Common myeloid progenitor, CD34-positive (primary cell): ENCODE results near the gene DNAJB7.
"Not testable (repeated sequence)": the region's sequence is repeated elsewhere in the genome, so short reads cannot be mapped to it uniquely, and the experiment has no call there.

Source experiments
- CTCF ChIA-PET: fragments of 350-600 bp; sonication (Branson Sonifier 250); formaldehyde crosslinking; loops from one replicate; lab custom pipeline; 2021; ENCODE audit warnings: antibody characterized with exemption; lab: Charles Lee
- POLR2A ChIA-PET: fragments of 350-600 bp; sonication (Branson Sonifier 250); formaldehyde crosslinking; loops from one replicate; lab custom pipeline; 2021; ENCODE audit warnings: antibody characterized with exemption; lab: Charles Lee
- DNase-seq, 3 donors: peaks; one replicate each; pipeline versions ENCODE4 v3.0.0 to v3.0.0-alpha.2; 2013
- H3K27ac ChIP-seq, 2 experiments: 1 replicate in 1 of 2; 2 replicates in 1 of 2; pipeline ENCODE4 v1.7.0; 2013; ENCODE audit warnings: inconsistent platforms in 2 of 2, low read length in 2 of 2, mild to moderate bottlenecking in 2 of 2, low read depth in 1 of 2, moderate library complexity in 1 of 2; ENCODE audit not compliant: severe bottlenecking in 2 of 2, insufficient read depth in 1 of 2, poor library complexity in 1 of 2
- H3K27me3 ChIP-seq, 5 experiments: replicated peaks in 2 of 5; 1 replicate in 3 of 5; 2 replicates in 2 of 5; pipeline versions ENCODE4 v1.6.1 to v1.7.0; 2013; ENCODE audit warnings: low read length in 4 of 5, mild to moderate bottlenecking in 2 of 5, moderate library complexity in 2 of 5, inconsistent platforms in 1 of 5; ENCODE audit not compliant: insufficient read depth in 5 of 5, control insufficient read depth in 4 of 5
- H3K36me3 ChIP-seq, 4 experiments: 1 replicate in 2 of 4; 2 replicates in 2 of 4; pipeline versions ENCODE4 v1.6.1 to v1.7.0; 2013; ENCODE audit warnings: low read length in 3 of 4, control low read depth in 1 of 4, mild to moderate bottlenecking in 1 of 4; ENCODE audit not compliant: control insufficient read depth in 4 of 4, insufficient read depth in 4 of 4
- H3K4me1 ChIP-seq, 4 experiments: 1 replicate in 3 of 4; 2 replicates in 1 of 4; pipeline versions ENCODE4 v1.6.1 to v1.7.1; 2013; ENCODE audit warnings: low read length in 3 of 4, mild to moderate bottlenecking in 3 of 4, control low read depth in 1 of 4, inconsistent platforms in 1 of 4, moderate library complexity in 1 of 4; ENCODE audit not compliant: control insufficient read depth in 4 of 4, insufficient read depth in 4 of 4; ENCODE audit errors: control extremely low read depth in 1 of 4
- H3K4me3 ChIP-seq, 7 experiments: 1 replicate in 4 of 7; 2 replicates in 3 of 7; pipeline versions ENCODE4 v1.5.1 to v1.7.0; 2013; ENCODE audit warnings: mild to moderate bottlenecking in 7 of 7, low read length in 6 of 7, moderate library complexity in 6 of 7, inconsistent platforms in 2 of 7, low read depth in 2 of 7, control low read depth in 1 of 7; ENCODE audit not compliant: insufficient read depth in 4 of 7, control insufficient read depth in 1 of 7; ENCODE audit errors: extremely low read depth in 1 of 7
- H3K9me3 ChIP-seq, 5 experiments: 1 replicate in 4 of 5; 2 replicates in 1 of 5; pipeline versions ENCODE4 v1.6.1 to v1.7.1; 2013; ENCODE audit warnings: low read length in 4 of 5, mild to moderate bottlenecking in 2 of 5, inconsistent platforms in 1 of 5, low read depth in 1 of 5, moderate library complexity in 1 of 5; ENCODE audit not compliant: control insufficient read depth in 4 of 5, insufficient read depth in 2 of 5; ENCODE audit errors: control extremely low read depth in 1 of 5
- WGBS: methylation state at CpG from one replicate; pipeline ENCODE4 v1.1.5; 2013; ENCODE audit not compliant: insufficient coverage; 5-methylcytosine and 5-hydroxymethylcytosine counted together

Gene DNAJB7

DNA sequence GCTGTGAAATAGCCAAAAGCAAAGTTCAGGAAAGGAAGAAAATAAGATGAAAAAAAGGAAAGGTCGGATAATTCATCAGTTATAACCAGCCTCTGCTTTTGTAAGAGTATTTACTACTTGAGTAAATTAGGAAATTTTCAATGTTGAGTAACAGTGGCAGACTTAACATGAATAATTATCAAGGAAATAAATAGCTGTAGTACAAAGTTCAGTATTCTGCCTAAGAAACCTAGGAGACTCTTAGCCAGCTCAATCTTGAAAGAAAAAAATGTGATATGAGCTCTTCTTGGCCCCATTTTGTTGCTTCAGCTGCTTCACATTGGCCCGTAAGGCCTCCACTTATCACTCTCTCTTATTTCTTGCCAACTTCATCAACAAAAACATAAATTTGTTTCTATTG lies 17.0 kb upstream of the DNAJB7 start:
- ChIA-PET POLR2A (no interaction called here), CTCF (interaction anchor here (0.8 kb wide), 1 partner anchor 21 kb away, joined by 3 read pairs; no protein-coding TSS in a partner anchor)
- peaks cover 0 to 17% (median 10%) of the 10 kb centered on the region in 4 experiments for H3K36me3 ChIP-seq
- no peak overlapping the region for H3K27ac ChIP-seq
- WGBS, result no CpG with 5 or more reads among the region's 2 CpGs
- H3K4me1 ChIP-seq, result no peaks in the 10 kb centered on the region
- no peaks in the 10 kb centered on the region for H3K9me3 ChIP-seq
- DNase-seq, result no peak
- no peaks in the 10 kb centered on the region for H3K27me3 ChIP-seq
- H3K4me3 ChIP-seq, result no peak overlapping the region

DNA sequence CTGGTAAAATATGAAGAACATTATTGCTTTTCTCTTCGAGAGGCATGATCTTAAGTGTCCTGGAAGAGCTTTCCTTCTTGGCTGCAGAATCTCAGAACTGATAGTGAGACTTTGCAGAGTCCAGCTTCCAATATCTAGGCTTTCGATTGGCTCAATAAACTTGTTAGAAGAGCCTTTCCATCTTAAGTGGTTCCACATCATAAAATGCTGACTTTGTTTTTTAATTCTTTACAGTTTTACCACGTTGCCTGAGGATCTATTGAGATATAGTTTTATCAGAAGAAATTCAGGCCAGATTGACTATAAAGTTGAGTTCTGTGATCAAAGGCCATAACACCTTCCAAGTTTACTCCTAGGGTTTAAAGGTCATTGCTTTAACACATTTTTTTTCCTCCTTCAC lies 15.6 kb upstream of the DNAJB7 start:
- ChIA-PET CTCF (no interaction called here), POLR2A (no interaction called here)
- DNase-seq, result no peak
- 100% methylated on average over 2 of the region's 3 CpGs for WGBS
- Histone ChIP-seq H3K4me3 (no peak overlapping the region), H3K27me3 (no peaks in the 10 kb centered on the region), H3K9me3 (no peaks in the 10 kb centered on the region), H3K4me1 (no peaks in the 10 kb centered on the region), H3K36me3 (peaks cover 2 to 9% (median 8%) of the 10 kb centered on the region in 4 experiments), H3K27ac (no peak overlapping the region)

DNA sequence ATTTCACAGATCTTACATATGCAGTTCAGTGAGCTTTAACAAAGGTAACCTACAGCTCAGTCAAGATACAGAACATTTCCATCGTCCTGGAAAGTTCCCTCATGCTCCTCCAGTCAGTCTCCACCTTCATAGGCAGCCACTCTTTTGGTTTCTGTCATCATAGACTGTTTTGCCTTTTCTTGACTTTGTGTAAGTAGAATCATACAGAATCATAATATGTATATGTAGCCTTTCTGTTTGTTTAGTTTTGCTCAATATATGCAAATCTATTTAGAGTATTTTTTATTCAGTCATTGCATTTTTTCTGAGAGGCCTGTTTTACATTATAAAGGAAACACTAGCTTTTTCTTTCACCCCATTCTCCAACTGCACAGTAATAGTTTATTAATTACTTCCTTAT lies 15.0 kb upstream of the DNAJB7 start:
- Histone ChIP-seq H3K27me3 (no peaks in the 10 kb centered on the region), H3K27ac (no peak overlapping the region), H3K9me3 (no peaks in the 10 kb centered on the region), H3K4me3 (no peak overlapping the region), H3K4me1 (no peaks in the 10 kb centered on the region), H3K36me3 (peaks cover 2 to 9% (median 5%) of the 10 kb centered on the region in 4 experiments)
- no peak for DNase-seq
- no CpG with 5 or more reads among the region's 1 CpG for WGBS
- ChIA-PET POLR2A (no interaction called here), CTCF (interaction anchor here (1.1 to 1.3 kb wide), 2 partner anchors 9 to 22 kb away, joined by 3 to 6 read pairs; no protein-coding TSS in a partner anchor)

DNA sequence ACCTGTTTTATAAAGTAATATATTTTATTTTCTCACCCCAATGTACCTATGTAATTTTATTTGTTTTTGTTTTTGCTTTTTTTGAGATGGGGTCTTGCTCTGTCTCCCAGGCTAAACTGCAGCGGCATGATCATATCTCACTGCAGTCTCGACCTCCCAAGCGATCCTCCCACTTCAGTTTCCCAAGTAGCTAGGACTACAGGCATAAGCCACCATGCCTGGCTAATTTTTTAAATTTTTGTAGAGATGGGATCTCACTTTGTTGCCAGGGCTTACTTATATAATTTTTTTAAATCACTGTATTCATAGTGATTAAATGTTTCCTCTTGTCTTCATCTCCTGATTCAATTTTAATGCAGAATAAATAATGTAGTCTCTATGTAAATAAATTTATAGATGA lies 13.2 kb upstream of the DNAJB7 start:
- POLR2A ChIA-PET, result no interaction called here
- no peak for DNase-seq
- 100% methylated on average over 1 of the region's 3 CpGs for WGBS
- Histone ChIP-seq H3K36me3 (peaks cover 0 to 13% (median under 1%) of the 10 kb centered on the region in 4 experiments), H3K4me1 (no peaks in the 10 kb centered on the region), H3K27ac (no peak overlapping the region), H3K27me3 (no peaks in the 10 kb centered on the region), H3K4me3 (no peak overlapping the region), H3K9me3 (no peaks in the 10 kb centered on the region)
- CTCF ChIA-PET, result no interaction called here

DNA sequence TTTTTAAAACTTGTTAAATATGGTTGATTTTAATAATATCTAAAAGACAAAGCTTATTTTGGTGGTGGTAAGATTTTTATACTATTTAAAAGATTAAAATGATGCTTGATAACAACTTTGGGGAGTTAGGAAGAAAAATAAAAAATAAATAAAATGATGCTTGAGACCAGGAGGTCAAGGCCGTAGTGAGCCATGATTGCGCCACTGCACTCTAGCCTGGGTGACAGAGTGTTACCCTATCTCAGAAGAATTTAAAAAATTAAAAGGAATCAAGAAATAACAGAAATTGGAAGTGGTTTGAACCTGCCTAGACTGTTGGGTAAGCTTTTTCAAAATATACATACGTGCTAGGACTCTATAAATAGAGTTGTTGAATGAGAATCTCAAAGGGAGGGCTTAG lies 12.1 kb upstream of the DNAJB7 start:
- no peaks in the 10 kb centered on the region for H3K27me3 ChIP-seq
- H3K27ac ChIP-seq, result no peak overlapping the region
- no peaks in the 10 kb centered on the region for H3K9me3 ChIP-seq
- ChIA-PET CTCF (interaction anchor here (1.2 kb wide), 1 partner anchor 12 kb away, joined by 5 read pairs; no protein-coding TSS in a partner anchor), POLR2A (no interaction called here)
- H3K4me1 ChIP-seq, result no peaks in the 10 kb centered on the region
- H3K4me3 ChIP-seq, result no peak overlapping the region
- 100% methylated on average over 2 of the region's 3 CpGs for WGBS
- peaks cover 0 to 17% (median under 1%) of the 10 kb centered on the region in 4 experiments for H3K36me3 ChIP-seq
- no peak for DNase-seq

DNA sequence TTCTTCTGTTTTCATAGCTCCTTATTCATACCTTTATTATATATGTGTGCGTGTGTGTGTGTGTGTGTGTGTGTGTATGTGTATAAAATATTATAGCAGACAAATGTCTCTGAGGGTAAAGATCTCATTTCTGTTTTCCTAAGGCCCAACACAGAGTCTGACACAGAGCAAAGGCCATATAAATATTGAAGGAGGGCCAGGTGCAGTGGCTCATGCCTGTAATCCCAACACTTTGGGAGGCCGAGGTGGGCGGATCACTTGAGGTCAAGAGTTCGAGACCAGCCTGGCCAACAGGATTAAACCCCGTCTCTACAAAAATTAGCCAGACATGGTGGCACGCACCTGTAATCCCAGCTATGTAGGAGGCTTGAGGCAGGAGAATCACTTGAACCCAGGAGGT lies 6.5 kb upstream of the DNAJB7 start:
- H3K9me3 ChIP-seq, H3K4me1 ChIP-seq, H3K4me3 ChIP-seq, H3K27me3 ChIP-seq, DNase-seq, H3K27ac ChIP-seq: not testable (repeated sequence)
- WGBS, result 98% methylated on average over 5 of the region's 6 CpGs
- H3K36me3 ChIP-seq, result peaks cover 0 to 14% (median under 1%) of the 10 kb centered on the region in 4 experiments
- ChIA-PET CTCF (interaction anchor here (1.6 to 1.7 kb wide), 2 partner anchors 8 to 11 kb away, joined by 4 to 6 read pairs; partner anchors contain the start of gene XPNPEP3), POLR2A (interaction anchor here (0.6 kb wide), 1 partner anchor 12 kb away, joined by 3 read pairs; the partner anchor contains the start of gene XPNPEP3)

DNA sequence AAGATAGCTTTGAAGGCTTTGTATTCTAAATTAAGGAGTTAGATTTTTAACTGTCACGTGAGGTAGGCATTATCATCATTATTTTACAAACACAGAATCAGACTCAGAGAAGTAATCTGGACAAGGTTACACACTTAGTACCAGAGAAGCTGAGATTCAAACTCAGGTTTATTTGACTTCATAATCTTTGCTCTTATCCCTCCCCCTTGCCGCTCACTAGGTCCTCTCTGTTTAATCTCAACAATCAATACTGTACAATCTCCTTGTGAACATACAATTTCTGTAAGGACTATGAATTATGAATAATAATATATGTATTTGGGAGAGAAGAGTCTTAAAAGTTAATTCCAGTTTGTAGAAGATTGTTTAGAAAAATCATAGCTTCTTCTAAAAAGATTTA lies 5.2 kb upstream of the DNAJB7 start:
- H3K27me3 ChIP-seq, result no peaks in the 10 kb centered on the region
- no peak for DNase-seq
- H3K4me1 ChIP-seq, result peaks cover 0 to 7% (median 3%) of the 10 kb centered on the region in 4 experiments
- WGBS, result no CpG with 5 or more reads among the region's 2 CpGs
- H3K27ac ChIP-seq, result no peak overlapping the region
- H3K36me3 ChIP-seq, result peaks cover 0 to 12% (median under 1%) of the 10 kb centered on the region in 4 experiments
- CTCF ChIA-PET, result interaction anchor here (1.0 to 1.7 kb wide), 3 partner anchors 9 to 10 kb away, joined by 3 to 6 read pairs (median 4); partner anchors contain the start of genes ST13 and XPNPEP3
- H3K4me3 ChIP-seq, result no peak overlapping the region
- H3K9me3 ChIP-seq, result no peaks in the 10 kb centered on the region
- POLR2A ChIA-PET, result interaction anchor here (0.6 kb wide), 1 partner anchor 26 kb away, joined by 4 read pairs; no protein-coding TSS in a partner anchor
